Activated CD4-positive, alpha-beta T cell treated with anti-CD3 and anti-CD28 coated beads, Interleukin-2, Interleukin-4, amounts not matched to agents 100 ng/mL and 50 ng/mL, durations not matched to agents 16 hours and 8 hours (primary cell): ENCODE measurements around the gene RGMA.

Experiments used
- DNase-seq: peaks from one replicate; pipeline ENCODE4 v3.0.0-alpha.2; 2020; ENCODE audit warnings: low spot score

The RGMA gene

GRCh38 chr15:93088981-93089726 is at the start of gene RGMA:
TSS of gene RGMA (minus strand) at chr15:93089211. CDS start at chr15:93088932, 279 bp downstream.
- DNase-seq, result no peak

- no peak for DNase-seq
Measured at GRCh38 chr15:93136606-93137005, 47.6 kb upstream of the RGMA start.

GRCh38 chr15:93135997-93136397 is 47.0 kb upstream of the RGMA start:
- DNase-seq, result no peak

GRCh38 chr15:93135459-93135858 is 46.4 kb upstream of the RGMA start:
- no peak for DNase-seq

- no peak for DNase-seq
Measured at GRCh38 chr15:93131485-93132095, 42.6 kb upstream of the RGMA start.

- DNase-seq, result no peak
Measured at GRCh38 chr15:93129702-93130488, 40.9 kb upstream of the RGMA start.

GRCh38 chr15:93127286-93127685 is 38.3 kb upstream of the RGMA start:
- DNase-seq, result no peak

GRCh38 chr15:93126599-93126998 is 37.6 kb upstream of the RGMA start:
- no peak for DNase-seq

GRCh38 chr15:93126148-93126547 is 37.1 kb upstream of the RGMA start:
- DNase-seq, result no peak

GRCh38 chr15:93124126-93124525 is 35.1 kb upstream of the RGMA start:
- DNase-seq, result no peak

GRCh38 chr15:93121973-93122910 is 33.2 kb upstream of the RGMA start:
- DNase-seq, result no peak

GRCh38 chr15:93121107-93121506 is 32.1 kb upstream of the RGMA start:
- DNase-seq, result no peak

- peak; percentile 72 for DNase-seq
Measured at GRCh38 chr15:93118904-93119303, 29.9 kb upstream of the RGMA start.

- DNase-seq, result no peak
Measured at GRCh38 chr15:93111451-93111850, 22.4 kb upstream of the RGMA start.

- no peak for DNase-seq
Measured at GRCh38 chr15:93110502-93111040, 21.6 kb upstream of the RGMA start.

- no peak for DNase-seq
Measured at GRCh38 chr15:93109336-93110102, 20.5 kb upstream of the RGMA start.

GRCh38 chr15:93107646-93108045 is 18.6 kb upstream of the RGMA start:
- no peak for DNase-seq

- no peak for DNase-seq
Measured at GRCh38 chr15:93105485-93105884, 16.5 kb upstream of the RGMA start.

- DNase-seq, result no peak
Measured at GRCh38 chr15:93103823-93104222, 14.8 kb upstream of the RGMA start.

- DNase-seq, result no peak
Measured at GRCh38 chr15:93102211-93102610, 13.2 kb upstream of the RGMA start.

GRCh38 chr15:93093765-93094164 is 4.8 kb upstream of the RGMA start:
- no peak for DNase-seq
